Measurements from ENCODE around the gene CIDEB.

CIDEB gene

DNA sequence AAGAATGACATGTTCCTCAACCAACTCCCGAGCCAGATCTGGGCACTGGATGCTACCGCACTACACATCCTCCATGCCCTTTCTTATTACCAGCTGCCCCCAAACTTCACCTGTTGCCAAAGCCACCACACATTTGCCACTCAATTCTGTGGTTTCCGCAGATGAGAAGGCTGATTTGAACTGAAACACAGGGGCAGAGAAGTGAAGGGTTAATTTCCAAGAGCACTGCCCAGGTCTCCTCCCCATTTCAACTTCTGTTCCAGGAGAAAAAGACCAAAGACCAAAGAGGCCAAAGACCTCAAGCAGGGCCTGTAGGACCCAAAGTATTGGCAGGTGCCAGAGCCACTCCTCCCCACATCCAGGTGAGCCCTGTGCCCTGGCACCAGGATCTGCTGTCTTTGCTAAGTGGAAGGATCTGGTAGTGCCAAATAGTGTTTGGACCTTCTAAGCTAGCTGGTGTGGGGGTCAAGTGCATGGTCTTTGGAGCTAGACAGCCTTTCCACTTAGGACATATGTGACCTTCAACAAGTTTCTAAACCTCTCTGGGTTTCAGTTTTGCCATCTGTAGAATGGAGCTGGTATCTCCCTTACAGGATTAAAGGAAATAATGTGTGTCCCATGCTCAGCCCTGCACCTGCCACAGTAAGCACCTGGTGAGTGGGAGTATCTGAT is 16.2 kb downstream of the CIDEB start:
- DNase-seq: no peak

DNA sequence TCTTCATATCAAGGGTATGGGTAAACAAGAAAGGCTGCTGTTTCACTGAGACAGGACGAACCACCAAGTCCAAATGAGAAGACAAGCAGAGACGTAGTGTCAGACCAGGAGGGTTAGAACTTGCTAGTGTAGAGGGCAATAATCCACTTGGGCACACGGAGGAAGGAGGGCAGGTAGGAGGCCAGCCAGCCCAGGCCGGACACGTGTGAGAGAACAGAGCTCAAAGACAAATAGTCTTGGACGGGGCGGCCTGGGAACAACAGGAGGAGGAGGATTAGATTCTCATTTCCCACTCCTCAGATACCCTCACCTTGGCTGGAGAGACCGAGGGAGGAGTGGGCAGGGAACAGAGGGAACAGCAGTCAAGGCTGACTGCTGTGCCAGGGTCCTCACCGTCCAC is 17.0 kb downstream of the CIDEB start:
- no peak for DNase-seq

DNA sequence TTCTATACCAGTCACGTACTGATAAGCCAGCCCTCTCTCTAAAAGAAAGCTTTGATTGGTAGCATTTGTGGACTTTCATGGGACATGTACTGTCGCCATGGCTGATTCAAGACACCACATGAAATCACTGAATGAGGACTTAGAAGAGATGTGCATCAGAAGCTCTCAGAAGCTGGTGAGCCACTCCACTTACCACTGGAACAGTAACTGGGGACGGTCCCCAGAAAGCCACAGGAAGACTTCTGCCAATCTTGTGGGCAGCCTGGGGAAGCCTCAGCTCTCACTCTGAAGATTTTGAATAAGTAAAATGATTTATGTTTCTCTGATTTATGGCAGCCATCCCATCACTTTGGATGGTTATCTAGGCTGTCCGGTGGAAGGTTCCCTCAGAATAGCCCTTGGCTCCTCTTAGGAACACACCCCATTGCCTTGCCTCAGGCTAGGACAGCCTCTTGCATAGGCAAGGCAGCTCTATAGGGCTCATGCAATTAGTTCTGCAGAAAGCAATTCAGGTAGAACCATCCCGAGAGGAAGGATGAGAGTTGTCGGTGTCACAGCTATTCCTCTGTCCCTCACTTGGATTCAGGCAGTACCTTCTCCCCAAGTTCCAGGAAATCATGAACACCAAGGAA is 18.0 kb downstream of the CIDEB start:
- no peak for DNase-seq

DNA sequence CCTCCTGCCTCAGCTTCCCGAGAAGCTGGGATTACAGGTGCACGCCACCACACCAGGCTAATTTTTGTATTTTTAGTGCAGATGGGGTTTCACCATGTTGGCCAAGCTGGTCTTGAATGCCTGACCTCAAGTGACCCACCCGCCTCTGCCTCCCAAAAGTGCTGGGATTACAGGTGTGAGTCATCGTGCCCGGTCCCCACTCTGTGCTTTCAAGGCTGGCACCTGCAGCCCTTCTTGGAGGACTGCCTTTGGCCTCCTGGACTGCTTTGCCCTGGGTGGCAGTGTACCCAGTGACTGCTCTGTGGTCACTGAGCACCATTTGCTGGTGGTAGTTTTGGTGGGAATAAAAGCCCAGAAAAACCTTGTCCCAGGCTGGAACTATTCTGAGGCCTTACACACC is 20.8 kb downstream of the CIDEB start:
- no peak for DNase-seq

DNA sequence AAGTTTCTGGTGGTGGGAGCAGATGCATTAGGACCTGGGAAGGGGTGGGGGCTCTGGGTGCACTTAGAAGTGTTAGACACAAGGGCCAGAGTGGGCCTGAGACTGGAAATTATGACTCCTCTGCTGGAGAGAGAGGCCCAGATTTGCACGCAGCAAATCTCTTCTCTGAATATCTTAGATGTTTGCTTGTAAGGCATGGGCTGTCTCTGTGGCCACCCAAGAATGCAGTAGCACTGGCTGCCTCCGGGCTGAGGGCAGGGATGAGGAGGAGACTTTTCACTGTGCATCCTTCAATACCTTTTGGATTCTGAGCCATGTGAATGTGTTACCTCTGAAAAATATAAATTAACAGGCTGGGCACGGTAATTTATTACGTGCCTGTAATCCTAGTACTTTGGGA is 22.4 kb downstream of the CIDEB start:
- DNase-seq: no peak

DNA sequence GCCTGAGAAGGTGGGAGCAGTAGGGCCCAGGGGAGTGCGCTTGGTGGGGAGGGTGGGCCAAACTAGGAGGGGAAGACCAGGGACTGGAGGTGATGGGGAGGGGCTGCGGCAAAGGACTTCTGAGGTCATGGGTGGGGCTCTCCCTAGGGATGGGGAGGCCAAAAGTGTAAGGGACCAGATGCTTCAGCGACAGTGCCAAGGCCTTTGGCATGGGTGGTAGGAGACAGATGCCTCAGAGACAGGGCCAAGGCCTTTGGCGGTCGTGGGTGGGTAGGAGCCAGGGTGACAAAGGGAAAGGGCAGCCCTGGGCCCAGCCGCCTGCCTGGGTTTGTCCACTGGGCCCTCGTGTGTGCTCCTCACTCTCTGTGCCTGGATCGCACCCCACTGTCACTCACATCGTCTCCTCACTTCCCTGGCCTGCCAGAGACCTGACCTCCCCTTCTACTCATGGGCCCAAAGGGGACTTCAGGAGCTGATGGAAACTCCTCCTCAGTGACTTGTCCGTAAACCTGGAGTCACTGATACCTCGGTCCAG is 23.2 kb downstream of the CIDEB start:
- DNase-seq: no peak

DNA sequence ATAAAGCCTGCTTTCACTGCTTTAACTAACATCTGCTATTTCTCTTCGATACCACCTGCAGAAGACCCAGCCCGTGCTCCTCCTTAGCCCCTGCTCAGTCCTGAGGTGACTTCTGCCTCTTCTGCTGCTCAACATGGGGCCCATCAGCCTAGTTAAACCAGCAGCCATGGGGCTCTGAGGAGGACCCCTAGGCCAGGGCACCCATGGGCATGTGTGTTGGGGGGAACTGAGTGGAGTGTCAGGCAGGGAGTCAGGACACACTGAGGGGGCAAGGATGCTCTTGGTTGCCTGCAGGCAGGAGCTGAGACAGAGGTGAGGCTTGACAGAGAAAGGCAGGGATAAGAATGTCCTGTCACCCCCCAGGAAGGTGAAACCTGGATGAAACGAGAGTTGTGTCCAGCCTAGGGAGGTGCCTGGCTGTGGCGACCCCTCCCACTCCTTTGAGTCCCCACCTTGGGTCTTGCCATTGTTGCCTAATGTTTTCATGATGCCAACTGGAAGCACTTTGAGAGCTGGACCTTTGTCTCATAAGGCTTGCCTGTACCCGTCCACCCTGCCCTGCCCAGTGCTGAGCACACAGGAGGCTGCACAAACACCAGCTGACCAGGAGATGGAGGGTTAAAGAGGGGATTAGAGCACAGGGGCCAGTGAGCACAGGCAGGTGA is 23.8 kb downstream of the CIDEB start:
- no peak for DNase-seq

DNA sequence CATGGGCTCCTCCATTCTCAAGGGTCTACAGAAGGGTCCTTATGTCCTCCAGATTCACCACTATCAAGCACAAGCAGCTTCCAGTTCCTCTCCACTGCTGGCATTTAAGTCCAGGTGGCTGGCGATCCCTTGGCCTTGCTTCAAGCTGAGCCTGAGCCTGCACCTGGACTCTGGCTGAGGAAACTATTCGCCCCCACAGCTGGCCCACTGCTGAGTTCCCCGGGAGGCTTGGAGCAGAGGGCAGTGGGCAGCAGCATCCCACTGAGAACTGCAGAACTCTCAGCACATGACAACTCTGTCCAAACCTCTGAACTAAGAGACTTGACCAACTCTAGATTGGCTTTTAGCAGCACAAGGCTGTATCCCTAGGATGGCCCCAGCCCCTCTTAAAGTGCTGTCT is 25.0 kb downstream of the CIDEB start:
- no peak for DNase-seq

DNA sequence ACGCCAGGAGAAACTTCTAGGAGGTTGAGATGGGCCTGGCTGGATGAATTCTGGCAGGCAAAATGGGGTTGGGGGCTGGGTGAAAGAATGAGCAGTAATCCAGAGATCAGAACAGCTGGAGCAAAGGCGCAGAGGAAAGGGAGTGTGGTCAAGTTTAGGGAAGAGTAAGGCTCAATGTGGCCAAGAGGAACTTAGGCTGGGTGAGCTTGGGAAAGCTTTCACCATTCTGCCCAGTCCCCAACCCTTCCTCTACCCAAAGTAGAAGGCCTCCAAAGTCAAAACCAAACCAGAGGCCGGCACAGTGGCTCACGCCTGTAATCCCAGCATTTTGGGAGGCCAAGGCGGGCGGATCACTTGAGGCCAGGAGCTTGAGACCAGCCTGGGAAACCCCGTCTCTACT is 26.1 kb downstream of the CIDEB start:
- DNase-seq: no peak

DNA sequence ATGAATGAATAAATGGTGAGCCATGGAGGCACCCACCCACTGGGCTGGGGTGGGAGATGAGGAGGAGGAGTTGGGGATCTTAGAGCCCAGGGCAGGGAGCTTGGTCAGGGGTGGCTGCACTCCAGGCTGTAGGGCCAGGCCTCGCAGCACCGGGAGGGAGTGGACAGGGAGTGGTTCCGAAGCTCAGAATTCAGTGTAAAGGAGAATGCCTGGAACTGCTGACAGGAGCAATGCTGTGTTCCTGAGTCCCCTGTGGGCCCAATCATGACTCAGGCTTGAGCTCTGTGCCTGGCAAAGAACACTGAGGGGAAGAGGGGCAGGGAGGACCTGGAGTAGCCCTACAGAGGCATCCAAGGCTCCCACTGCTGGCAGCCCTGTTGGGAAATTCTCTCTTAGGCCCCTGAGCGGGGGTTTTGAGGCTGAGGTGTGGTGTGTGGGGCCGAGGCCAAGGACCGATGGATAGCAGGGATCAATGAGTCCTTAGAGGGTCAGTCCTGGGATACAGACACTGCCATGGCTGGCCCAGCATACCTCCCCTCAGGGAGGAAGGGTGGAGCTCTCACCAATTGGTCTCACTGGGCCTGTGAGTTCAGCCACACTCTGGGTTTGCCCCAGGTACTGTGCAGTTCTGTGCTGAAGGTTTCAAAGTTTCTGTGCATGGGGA is 26.8 kb downstream of the CIDEB start:
- DNase-seq: no peak

DNA sequence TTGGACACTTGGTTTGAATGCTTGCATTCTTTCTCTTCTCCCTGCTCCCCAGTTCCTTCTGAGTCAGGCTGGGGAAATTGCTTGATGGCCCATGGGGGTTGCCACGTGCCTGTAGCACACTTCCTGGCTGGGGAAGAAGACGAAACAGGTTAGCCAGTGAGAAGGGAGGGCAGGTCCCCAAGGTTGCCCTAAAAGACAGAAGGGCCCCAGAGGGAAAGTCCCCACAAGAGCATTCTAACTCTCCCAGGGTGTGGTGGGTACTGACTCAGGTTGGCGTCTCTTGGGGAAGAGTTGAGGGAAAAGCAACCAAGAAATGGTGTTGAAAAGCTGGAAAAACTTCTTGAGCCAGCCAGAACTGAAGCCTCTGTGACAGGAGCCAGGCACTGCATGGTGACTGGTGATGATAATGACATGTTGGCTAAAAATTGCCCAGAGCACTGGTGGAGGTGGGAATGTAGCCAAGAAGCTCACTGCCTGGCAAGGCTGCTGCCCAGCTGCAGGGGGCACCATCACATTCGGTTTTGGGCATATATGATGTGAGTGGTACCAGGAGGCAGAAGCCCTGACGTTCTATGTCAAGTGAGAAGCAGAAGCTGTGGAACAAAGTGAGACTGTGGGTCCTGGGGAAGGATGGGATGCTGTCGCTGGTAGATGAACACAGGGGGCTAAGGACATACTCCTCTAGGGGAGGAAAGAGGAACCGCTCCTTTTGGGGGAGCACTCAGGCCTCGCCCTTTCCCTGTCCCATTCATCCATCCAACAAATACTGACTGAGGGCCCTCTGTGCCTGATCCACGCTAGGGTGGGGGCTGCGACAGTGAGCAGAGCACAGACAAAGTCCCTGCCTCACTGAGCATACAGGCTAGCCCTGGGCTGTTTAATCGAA is 28.2 kb downstream of the CIDEB start:
- peak in 30 of 58 donors; percentile 6 to 59 (median 26) for DNase-seq

DNA sequence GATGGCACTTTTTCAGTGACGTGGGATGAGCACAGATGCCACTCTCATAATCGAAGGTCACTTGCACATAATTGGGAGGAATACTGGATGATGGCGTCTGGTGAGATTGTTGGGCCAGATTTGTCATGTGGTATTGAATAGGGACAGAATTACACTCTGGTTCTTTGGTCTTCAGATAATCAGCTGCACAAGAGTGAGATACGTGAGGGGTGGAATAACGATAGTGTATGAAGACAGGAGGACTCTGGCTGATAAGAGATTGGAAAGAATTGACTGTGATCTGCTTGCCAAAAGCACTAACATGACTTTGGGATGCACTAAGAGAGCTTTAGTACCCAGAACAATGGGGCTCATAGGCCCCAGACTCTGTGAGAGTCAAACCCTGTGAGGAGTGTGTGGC is 29.4 kb downstream of the CIDEB start:
- DNase-seq: no peak

DNA sequence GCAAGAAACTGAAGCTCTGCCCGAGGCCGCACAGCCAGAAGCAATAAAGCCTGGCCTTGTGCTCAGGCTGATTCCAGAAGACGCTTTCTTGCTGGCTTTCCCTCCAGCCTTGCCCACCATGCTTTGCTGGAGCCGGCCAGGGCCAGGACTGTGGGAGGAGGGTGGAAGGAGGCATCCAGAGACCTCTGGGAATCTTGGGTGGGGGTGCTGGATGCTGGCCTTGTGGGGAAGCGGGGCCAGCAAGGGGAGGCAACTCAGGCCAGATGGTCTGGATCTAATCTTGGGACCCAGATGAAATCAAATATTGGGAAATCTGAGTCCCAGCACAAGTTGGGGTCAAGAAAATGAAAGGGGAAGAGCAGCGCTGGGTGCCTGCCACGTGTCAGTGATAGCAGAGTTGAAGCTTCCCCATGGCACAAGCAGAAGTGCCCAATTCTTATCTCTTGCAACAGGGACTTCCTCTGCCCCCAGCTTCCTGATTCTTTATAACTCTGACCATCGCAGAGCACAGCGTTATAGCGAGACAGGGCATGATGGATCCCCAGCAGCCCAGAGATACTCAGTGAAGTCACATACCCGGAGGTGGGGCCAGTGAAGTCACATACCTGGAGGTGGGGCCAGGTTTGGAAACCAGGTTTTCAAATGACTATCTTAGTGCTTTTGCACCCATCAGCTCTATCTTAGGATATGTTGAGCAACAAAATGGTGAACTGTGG is 30.0 kb downstream of the CIDEB start:
- DNase-seq: peak in 10 of 58 donors; percentile 8 to 33 (median 16)

DNA sequence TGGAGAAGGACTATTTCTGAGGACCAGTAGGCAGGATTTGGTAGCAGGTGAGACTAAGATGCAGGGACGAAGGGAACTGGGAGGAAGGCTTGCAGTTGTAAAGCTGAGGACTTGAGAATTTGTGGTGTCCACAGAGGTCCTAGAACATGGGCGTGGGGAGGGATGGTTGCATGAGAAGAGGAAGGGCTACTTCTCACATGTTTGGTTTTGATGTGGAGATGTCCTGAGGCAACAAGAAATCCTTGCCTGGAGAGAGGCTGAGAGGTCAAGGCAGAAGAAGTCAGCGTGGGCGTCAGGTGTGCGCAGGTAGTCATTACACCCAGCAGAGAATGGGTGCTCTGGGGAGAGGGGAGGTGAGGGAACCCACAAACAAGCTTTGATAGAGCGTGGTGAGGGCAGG is 30.7 kb downstream of the CIDEB start:
- DNase-seq: no peak

DNA sequence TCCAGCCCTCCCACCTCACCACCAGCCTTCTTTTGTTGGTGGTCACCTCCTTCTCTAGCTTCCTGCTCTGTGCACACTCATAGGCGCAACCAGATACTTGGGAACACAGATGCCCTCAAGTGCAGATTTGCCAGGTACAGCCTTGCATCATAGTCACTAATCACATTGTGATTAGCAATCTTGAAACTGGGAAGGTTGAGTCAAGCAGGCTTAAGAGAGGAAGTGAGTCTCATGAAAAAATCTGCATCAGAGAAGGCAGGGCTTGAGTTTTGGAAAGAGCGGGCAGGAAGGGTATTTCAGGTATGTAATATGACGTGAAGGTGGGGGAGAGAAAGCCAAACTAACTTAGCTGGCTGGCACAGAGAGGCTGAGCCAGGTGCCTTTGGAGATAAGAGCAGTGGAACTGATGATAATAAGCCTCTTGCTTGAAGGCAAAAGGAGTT is 33.7 kb downstream of the CIDEB start:
- peak in 3 of 58 donors; percentile 7 to 33 (median 21) for DNase-seq

DNA sequence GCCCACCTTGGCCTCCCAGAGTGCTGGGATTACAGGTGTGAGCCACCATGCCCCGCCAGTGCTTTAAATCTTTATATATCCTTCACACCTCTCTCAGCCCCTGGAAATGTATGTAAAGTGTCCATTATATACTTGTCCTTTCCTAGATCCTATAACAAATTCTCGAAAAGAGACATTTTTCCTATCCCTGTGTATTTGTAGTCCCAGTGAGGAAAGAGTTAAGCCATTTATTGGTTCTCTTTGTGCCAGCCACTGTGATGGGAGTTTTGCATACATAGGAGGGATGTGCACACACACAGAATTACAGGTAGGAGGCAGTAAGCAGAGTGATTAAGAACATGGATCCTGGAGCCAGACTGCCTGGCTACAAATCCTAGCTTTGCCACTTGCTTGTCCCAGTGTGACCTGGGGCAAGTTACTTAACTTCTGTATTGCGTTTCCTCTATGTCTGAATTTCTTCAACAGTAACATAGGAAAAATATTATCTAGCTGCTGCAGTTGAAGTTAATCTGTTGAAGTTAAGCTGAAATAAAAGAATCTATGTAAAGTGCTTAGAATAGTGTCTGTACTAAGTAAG is 34.3 kb downstream of the CIDEB start:
- no peak for DNase-seq

DNA sequence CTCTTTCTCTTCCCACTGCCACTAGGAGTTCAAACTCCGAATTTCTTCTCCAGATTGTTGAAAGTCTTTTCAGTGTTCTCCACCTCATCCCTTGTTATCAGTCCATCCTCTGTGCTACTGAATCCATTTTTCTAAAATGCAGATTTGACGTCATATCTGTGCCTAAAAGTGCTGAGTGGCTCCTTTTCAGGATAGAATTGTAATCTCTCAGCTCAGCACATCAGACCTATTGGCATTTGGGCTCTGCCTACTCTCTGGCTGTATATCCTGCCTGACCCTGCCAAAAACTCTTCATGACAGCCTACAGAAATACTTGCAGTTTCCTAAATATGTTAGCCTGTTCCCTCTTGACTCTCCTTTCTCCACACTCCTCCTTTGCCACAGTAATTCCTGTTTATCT is 35.3 kb downstream of the CIDEB start:
- DNase-seq: no peak

DNA sequence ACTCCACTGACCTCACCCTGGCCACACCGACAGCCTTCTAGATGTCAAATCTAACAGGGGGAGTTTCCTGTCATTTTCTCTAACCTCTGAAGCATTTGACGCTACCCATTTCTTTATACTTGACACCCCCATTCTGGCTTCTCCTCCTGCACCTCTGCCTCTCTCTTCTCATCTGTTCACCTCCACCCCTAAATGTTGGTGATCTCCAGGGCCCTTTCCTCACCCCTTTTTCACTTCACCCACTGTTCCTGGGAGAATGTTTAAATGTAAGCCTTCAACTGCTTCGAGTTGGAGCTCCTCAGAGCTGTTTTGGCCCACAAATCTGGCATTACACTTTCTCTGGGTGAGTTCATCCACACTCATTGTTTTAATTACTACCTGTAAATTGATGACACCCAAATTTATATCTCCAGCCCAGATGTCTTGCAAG is 35.9 kb downstream of the CIDEB start:
- DNase-seq: no peak

DNA sequence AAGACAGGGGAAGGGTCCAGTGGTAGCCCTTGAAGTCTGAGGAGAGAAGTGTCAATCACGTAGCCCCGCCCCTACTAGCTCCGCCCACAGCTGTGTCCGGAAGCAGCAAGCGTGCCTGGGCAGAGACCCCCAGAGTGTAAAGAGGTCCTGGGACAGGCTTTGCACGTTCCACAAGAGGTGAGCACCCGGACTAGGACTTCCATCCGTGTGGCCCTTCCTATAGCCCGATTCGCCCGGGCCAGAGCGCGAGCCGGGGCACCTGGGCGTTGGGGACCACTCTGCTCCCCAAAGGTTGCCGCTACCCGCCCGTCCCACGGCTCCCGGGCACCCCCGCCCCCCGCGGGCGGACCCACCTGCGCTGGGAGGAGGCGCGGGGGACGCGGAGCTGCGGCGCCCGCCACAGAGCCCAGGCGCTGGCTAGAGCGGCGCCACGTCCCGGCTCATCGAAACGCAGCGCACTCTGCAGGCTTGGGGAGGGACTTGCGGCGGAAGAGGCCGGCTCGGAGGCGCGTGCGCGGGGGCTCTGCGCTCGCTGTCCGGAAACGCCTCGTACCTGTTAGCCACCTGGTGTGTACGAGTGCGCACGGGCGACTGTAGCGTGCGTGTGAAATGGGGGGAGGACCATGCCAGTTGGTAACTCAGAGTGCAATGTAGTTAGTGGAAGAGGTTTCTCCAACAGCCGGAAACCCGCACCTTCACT is 36.5 kb downstream of the CIDEB start, which contains the start of gene RABGGTA:
TSS of gene RABGGTA (minus strand) at position 464 of the 700 bp plus-strand sequence. CDS start 482 bp downstream, outside the sequence.
- peak; percentile 9 to 89 (median 70) for DNase-seq
